GM19035 (cell line): ENCODE measurements around the gene SRCIN1.

Experiments
- ATAC-seq: cut with Tn5 transposase; IDR thresholded peaks from one replicate; pipeline ENCODE4 v1.9.1; 2021; ENCODE audit not compliant: unreplicated experiment

SRCIN1 gene

DNA sequence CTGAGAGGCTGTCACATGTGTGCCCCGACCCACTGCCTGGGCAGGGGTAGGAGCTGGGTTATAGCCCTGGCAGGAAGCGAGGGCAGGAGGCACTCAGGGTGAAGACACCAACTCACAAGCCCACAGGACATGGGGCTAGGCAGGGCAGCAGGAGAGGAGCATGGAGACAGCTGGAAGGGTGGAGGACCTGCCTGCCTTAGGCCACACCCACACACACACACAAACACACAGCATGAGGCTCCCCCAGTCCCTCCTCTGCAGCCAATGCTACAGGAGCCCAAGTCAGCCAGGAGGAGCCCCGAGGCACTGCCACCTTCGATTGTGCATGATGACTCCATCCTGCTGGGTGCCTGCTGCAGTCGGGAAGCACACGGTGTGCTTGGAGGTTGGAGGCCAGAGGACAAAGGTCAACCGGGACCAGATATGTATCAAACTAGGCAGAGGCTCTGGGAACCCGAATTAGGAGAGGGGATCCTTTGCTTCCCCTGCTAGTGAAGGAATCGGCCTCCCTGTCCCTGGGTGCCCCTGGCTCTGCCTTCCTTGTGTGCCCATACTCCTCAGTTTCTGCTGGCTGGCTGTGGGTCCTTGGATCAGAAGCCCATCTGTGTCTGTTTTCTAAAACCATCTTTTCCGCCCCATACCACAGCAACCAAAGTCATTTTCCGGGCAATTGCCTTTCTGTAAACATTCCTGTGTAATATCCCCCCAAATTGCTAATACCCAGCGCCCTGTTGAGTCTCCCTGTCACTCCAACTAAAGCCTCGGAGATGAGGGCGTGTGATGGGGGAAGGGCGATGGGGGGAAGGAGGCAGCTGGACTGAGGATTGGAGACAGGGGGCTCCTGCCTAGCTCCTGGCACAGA lies 20.5 kb downstream of the SRCIN1 start:
- ATAC-seq = no peak

DNA sequence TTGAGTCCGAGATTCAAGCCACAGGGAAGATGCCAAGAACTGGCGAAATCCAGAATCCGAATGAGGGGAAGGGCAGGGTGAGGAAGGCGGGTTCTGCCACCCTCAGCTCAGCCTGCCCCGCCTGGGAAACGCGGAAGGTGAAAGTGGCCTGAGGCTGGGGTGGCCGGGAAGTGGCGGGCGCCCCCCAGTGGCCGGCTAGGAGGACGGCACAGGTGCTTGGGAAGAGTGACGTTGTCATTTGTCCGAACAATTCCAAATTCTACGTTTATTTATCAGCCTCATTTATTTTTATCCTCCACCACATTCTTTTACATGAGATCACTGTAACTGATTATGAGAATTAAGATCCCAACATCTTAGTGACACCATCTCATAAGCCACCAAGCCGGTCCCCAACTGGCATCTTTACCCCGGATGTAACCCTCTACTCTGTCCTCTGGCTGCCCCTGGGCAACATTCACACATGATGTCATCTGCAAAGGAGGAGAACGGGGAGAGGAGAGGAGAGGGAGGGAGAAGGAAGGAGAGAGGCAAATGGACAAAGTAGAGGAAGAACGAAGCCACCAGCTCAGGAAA lies 21.3 kb downstream of the SRCIN1 start:
- ATAC-seq = no peak

DNA sequence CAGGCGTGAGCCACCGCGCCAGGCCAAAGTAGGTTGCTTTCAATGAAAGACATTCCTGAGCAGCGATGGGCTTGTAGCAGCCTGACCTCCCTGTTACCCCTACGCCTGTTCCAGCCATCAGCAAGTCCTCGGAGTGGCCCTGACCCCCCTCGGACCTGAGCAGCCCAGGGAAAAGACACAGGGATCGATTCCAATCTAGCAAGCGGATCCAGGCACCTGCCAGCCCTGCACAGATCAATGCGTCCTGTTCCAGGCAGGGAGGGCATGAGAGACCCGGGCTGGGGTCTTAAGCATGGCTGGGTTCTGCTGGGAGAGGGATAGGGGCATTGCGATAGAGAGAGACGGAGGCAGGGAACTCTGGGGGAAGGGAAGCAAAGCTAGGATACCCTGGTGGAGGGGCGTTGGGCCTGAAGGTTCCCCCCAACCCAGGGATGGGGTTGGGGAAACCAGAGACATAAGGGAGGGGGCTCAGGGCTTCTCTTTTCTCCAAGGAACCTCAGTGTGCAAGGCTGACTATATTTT lies 21.9 kb downstream of the SRCIN1 start:
- ATAC-seq = no peak

- no peak for ATAC-seq
Measured at GRCh38 chr17:38583176-38583575, 22.6 kb downstream of the SRCIN1 start.

DNA sequence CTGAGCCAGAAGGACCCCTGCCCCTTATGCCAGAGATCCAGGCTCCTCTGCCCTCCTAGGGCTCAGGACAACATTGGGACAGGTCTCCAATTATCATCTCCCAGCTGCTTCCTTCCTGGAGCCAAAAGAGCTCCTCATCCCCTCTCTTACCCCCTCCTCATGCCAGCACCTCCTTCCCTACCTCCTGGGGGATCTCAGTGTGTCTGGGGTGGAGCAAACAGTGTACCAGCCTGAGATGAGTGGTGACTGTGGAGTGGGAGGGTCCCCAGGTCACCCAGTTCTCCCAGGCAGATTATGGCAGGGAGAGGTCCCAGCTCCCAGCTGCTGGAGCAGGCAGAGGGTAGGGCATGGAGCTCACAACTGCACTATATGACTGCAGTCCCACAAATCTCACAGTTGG lies 23.7 kb downstream of the SRCIN1 start:
- no peak for ATAC-seq

- no peak for ATAC-seq
Measured at GRCh38 chr17:38579934-38580333, 25.8 kb downstream of the SRCIN1 start.

- no peak for ATAC-seq
Measured at GRCh38 chr17:38579083-38579480, 26.7 kb downstream of the SRCIN1 start.

DNA sequence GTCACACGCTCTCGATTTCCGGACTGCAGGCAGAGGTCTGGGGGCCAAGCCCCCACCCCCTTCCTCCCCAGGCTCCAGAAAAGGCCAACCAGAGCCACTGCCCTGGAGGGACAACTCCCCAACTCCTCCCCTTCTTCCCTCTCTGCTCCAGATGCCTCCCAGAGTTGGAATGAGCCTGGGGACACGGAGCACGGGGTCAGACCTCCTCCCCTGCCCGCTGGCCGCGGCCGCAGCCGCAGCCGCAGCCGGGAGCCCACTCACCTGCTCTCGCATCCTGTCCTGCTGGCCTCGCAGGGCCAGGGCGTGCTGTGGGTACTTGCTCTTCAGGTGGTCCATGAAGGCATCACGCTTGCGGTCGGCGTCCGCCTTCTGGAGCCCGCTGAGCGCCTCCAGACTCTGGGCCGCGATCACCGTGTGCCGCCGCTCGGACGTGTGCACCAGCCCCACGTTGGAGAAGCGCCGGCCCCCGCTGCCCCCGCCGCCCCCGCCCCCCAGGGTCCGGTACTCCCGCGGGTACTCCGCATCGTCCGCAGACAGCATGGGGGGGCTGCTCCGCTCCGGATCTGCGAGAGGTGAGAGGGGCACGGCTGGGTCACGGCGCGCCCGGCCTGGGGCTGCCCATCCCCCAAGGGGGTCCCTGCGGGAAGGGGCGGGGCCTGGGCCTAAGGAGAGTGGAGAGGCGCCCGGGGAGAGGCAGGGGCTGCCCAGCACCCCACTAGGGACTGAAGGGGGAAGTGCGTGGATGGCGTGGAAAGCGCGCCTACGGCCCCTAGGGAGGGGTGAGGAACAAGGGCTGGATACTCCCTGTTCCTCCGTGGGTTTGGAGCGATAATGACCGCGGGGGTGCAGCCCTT lies 27.3 kb downstream of the SRCIN1 start:
- no peak for ATAC-seq

GRCh38 chr17:38577645-38578173 lies 28.0 kb downstream of the SRCIN1 start:
- ATAC-seq = no peak

GRCh38 chr17:38577244-38577643 lies 28.5 kb downstream of the SRCIN1 start:
- no peak for ATAC-seq

- no peak for ATAC-seq
Measured at GRCh38 chr17:38575781-38576180, 30.0 kb downstream of the SRCIN1 start.

DNA sequence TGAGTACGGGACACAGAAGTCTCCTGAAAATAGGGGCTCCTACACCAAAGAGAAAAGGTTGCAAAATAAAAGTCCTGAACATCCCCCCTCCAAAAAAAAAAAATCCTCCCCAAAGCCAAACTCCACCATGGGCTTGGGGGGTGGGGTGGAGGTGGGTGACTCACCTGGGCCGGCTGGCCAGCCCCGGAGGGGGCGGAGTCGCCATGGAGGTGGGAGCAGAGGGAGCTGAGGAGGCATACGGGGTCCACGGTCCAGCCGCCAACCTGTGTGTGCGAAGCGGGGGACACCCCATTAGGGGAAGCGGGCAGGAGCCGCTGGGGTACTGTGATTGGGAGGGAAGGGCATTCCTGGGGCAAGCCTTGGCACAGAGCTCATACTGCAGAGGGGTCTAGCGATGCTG lies 31.0 kb downstream of the SRCIN1 start:
- no peak for ATAC-seq

DNA sequence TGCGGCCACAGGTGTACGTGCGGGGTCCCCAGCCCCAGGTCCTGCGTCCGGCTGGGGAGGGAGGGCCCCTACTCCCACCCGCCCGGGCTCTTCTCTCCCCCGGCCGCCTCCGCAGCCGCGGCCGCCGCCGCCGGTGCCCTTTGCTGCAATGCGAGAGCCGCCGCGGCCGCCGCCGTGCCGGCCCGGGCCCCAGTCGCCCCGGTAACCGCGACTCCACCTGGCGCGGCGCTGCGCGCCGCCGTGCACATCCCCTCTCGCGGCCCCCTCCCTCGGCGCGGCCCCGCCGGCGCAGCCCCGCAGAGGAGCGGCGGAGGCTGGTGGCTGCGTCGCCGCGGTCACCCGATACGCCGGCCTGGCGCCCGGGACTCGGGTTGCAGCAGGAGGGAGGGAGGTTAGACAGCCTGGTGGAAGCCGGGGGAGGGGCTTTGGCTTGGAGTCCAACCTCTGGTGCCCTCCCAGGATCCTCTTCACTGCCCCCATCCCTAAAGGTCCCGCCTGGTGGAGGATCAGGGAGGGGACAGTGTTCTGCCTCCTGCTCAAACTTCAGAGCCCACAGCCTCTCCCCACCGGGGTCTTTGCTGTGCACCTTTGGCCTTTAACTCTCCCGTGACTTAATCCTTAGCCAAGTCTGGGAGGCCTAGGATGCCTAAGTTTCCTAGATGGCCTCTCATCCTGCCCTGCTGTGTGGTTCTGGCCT lies 32.9 kb downstream of the SRCIN1 start:
- ATAC-seq = no peak

DNA sequence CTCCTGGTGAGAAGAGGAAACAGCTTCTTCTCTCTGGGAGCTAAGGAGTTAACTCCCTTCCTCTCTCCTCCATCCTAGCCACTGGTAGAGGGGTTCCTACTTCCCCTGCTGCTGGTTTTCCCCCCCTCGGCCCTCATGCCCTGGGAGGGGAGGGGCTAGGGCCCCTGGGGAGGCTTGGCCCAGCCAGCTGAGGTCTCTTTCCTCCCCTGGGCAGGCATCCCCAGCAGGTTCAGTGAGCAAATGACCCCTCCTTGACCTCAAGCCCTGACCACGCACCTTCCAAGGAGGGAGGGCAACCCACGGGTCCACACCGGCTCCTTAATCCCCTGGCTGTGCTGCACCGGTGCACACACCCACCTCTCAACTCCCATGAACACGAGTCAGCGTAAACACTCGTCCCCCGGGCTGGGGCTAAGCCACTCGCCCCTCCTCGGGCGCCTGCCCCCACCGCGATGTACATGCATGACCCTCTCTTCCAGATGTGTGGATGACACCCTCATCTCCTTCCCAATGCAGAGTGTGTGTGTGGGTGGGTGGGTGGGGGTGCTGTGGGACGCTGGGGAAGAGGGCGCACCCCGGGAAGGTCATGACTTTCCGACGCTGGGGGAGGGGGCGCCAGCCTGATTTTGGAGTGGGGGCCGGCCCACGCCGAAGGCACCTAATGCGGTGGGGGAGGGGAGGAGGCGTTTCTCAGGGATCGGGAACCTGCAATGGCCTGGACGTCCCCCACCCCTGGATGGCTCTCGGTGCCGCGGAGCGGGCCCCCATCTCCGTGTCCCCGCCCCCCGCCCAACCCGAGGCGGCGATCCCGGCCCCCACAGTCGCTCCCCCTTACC lies 33.7 kb downstream of the SRCIN1 start:
- ATAC-seq = no peak

DNA sequence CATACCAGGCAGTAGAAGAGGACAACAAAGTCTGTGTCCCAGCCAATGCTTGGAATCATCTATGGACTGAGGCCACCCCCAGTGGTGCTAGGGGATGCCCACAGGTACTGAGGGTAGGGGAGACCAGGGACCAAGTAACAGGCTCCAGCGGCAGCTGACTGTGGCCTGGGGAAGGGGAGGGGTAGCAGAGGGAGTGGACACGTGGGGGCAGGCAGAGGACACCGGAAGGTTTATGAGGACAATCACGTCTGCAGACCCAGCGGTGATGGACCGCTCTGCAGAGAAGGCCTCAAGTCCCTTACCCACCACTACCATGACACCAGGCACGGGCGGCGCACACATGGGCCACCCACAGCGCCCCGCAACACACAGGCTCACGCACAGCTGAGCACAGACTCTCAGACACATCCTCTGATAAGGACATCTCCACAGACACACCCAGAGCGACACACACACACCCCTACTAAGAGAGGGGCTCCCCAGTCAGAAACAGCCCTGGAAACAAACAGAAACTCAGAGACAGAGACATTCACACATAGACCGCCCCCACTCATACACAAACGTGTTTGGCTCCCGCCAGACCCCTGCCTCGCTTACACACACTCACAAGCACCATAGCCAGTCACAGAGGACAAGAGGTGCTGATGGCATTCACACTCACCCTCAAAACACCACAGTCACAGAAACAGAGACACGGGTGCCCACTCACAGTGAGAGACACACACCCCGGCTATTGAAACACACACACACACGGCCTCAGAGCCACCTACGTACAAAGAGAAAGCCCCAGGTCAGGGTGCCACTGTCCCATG lies 35.8 kb downstream of the SRCIN1 start:
- ATAC-seq = no peak

DNA sequence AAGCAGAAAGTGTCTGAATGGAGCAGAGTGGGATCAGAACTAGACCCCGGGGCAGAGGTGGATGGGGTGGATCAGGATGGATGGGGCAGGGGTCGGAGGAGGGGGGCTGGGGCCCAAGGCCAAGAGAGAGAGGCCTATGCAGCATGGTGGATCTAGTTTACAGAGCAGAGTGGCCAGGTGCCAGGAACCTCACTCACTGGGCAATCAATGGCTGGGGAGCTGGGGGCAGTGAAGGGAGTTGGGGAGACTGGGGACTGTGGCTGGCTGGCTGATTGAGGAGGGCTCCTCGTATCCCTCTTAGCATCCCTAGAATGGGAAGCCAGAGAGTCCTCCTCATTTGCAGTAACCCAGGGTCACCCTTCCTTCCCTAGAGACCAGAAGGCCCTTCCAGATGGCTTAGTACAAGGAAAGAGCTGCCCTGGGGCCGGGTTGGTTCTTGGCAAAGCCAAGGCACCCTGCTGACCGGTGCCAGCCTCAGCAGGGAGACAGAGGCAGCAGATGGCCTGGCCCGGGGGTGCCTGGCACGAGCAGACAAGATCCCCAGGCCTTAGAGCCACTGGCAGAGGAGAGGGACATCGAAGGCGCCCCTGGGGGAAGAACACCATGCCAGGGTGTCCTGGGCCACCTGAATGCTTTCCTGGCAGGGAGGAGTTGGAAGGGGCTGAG lies 36.8 kb downstream of the SRCIN1 start:
- no peak for ATAC-seq

- ATAC-seq = no peak
Measured at GRCh38 chr17:38568274-38568673, 37.5 kb downstream of the SRCIN1 start.

DNA sequence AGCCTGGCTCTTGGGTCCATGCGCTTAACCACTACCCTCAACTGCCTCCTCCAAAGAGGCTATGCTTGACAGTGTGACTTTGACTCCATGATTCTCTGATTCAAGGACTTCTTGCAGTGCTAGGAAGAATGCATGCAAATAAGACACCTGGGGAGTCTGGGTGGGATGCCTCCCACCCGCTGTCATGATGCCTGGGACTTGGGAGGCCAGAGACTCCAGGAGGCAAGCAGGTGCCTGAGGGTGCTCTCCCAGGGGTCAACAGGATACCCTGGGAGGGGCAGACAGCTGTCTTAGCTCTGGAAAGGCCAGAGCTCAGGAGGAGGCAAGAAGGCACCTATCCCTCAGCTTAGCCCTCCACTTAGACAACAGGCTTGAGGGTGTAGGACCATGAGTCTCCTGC lies 38.4 kb downstream of the SRCIN1 start:
- ATAC-seq = no peak

DNA sequence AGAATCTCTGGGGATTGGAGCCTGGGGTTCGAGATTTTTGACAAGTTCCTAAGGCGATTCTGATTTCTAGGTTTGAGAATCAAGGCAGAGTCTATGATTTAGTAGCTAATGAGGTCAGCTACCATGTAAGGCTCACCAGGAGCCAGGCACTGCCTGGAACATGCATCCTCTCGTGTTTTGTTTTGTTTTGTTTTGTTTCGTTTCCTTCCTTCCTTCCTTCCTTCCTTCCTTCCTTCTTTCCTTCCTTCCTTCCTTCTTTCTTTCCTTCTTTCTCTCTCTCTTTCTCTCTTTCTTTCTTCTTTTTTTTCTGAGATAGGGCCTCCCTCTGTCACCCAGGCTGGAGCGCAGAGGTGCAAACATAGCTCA lies 39.1 kb downstream of the SRCIN1 start:
- no peak for ATAC-seq
